ENCODE measurements around the gene APEH. TPM values are rescaled to one million over a fixed set of nuclear protein-coding genes. Genes with fewer than 3 reads are reported as not detected.

Gene APEH
- total RNA-seq, 1 donor from 2014 or later: 80.8 TPM

DNA sequence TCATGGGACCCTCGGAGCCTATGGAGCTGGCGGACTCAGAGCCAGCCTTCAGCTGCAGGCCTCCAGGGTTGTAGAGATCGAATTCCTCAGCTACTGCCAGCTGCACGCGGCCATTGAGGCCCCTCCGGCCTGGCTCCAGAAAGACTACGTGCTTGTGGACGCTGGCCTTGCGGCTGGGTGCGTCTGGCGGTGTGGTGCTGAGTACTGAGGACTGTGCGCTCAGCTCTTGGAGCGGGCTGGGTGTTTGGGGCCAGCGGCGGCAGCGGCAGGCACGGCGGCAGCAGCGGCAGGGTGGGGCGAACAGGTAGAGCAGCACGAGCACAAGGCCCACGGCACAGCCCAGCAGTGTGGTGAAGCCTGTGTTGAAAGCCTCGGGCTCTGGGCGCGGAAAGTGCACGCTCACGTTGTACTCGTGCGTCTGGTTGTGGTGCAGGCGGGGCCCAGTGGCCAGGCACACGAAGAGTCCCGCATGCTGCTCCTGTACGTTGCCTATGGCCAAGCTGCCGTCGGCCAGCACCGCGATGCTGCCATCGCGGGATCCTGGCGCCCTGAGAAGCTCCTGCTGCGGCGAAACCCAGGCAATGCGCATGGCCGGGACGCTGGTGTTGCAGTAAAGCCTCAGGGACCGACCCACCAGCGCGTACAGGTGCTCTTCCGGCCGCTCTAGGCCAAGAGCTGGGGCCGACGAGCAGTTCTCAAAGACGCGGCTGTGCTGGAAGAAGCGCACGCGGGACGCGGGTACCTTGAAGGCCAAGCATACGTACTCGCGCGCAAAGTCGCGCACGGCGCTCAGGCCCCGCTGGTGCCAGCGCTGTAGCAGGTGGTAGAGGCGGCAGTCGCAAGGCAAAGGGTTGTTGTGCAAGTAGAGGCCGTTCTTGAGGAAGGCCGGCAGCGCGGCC, 44.1 kb downstream of the APEH start:
- H4K20me1 ChIP-seq (ENCODE audit: insufficient read depth, low read length): peaks cover 55% of the 10 kb centered on the region
- no peak overlapping the region for H3K4me3 ChIP-seq (ENCODE audit: insufficient read depth, low read depth, low read length)
- H3K4me1 ChIP-seq (ENCODE audit: insufficient read depth, low read length): peaks cover 20% of the 10 kb centered on the region
- Mint-ChIP-seq H3K4me1 (ENCODE audit: low read depth, unreplicated experiment) (peaks cover 10% of the 10 kb centered on the region), H3K27me3 (ENCODE audit: low read depth, unreplicated experiment) (no peaks in the 10 kb centered on the region), H3K9me3 (ENCODE audit: unreplicated experiment) (peaks cover 3% of the 10 kb centered on the region), H3K36me3 (ENCODE audit: low read depth, unreplicated experiment) (peaks cover 15% of the 10 kb centered on the region), H3K27ac (ENCODE audit: unreplicated experiment) (peak overlapping the region; percentile 20), H3K4me3 (ENCODE audit: unreplicated experiment) (peak overlapping the region; percentile 72)
- FAIRE-seq (no peak), DNase-seq (ENCODE audit: low read depth) (no peak)
- no peak for TF ChIP-seq CTCF (IDR thresholded peaks at IDR 0.05; ENCODE audit: insufficient read depth, low read depth, low read length)
- TF ChIP-seq EZH2 (IDR thresholded peaks at IDR 0.05; ENCODE audit: insufficient read depth, low read length): no peak
- peak overlapping the region; percentile 86 for H3K4me2 ChIP-seq (ENCODE audit: low read length)
- H3K79me2 ChIP-seq (ENCODE audit: insufficient read depth, low read length): peaks cover 23% of the 10 kb centered on the region
- H3K36me3 ChIP-seq (ENCODE audit: insufficient read depth, low read length): peaks cover 3% of the 10 kb centered on the region
- H3K9ac ChIP-seq (ENCODE audit: low read length): no peak overlapping the region
- H3K27me3 ChIP-seq (ENCODE audit: insufficient read depth, low read length): no peaks in the 10 kb centered on the region
- H2AFZ ChIP-seq (ENCODE audit: low read depth, low read length): no peak overlapping the region
- no peak overlapping the region for H3K27ac ChIP-seq (ENCODE audit: low read depth, low read length)
- no peaks in the 10 kb centered on the region for H3K9me3 ChIP-seq (ENCODE audit: insufficient read depth, low read depth, low read length)

- H3K36me3 Mint-ChIP-seq (ENCODE audit: low read depth, unreplicated experiment): peaks cover 15% of the 10 kb centered on the region
- H2AFZ ChIP-seq (ENCODE audit: low read depth, low read length): no peak overlapping the region
- peaks cover 10% of the 10 kb centered on the region for H3K4me1 Mint-ChIP-seq (ENCODE audit: low read depth, unreplicated experiment)
Observed at GRCh38 chr3:49718858-49719213, 44.7 kb downstream of the APEH start.

More at GRCh38 chr3:49718858-49719213, 44.7 kb downstream of the APEH start:
- DNase-seq (ENCODE audit: low read depth): no peak
- Histone ChIP-seq H3K27ac (ENCODE audit: low read depth, low read length) (no peak overlapping the region), H3K4me1 (ENCODE audit: insufficient read depth, low read length) (peaks cover 20% of the 10 kb centered on the region), H3K4me2 (ENCODE audit: low read length) (peak overlapping the region; percentile 86), H3K9ac (ENCODE audit: low read length) (no peak overlapping the region), H3K36me3 (ENCODE audit: insufficient read depth, low read length) (peaks cover 3% of the 10 kb centered on the region), H4K20me1 (ENCODE audit: insufficient read depth, low read length) (peaks cover 55% of the 10 kb centered on the region), H3K27me3 (ENCODE audit: insufficient read depth, low read length) (no peaks in the 10 kb centered on the region), H3K9me3 (ENCODE audit: insufficient read depth, low read depth, low read length) (no peaks in the 10 kb centered on the region), H3K79me2 (ENCODE audit: insufficient read depth, low read length) (peaks cover 30% of the 10 kb centered on the region), H3K4me3 (ENCODE audit: insufficient read depth, low read depth, low read length) (peak overlapping the region; percentile 51)
- TF ChIP-seq CTCF (IDR thresholded peaks at IDR 0.05; ENCODE audit: insufficient read depth, low read depth, low read length): no peak
- TF ChIP-seq EZH2 (IDR thresholded peaks at IDR 0.05; ENCODE audit: insufficient read depth, low read length): no peak
- Mint-ChIP-seq H3K27me3 (ENCODE audit: low read depth, unreplicated experiment) (no peaks in the 10 kb centered on the region), H3K9me3 (ENCODE audit: unreplicated experiment) (peaks cover 3% of the 10 kb centered on the region), H3K4me3 (ENCODE audit: unreplicated experiment) (peak overlapping the region; percentile 72), H3K27ac (ENCODE audit: unreplicated experiment) (peak overlapping the region; percentile 20)
- no peak for FAIRE-seq

All from astrocyte (in vitro differentiated cells and primary cell).